HG02884 (cell line): ENCODE measurements around the gene TPP2.

ENCODE experiments used
- ATAC-seq: cut with Tn5 transposase; IDR thresholded peaks from one replicate; pipeline ENCODE4 v1.9.1; 2021; ENCODE audit warnings: mild to moderate bottlenecking, moderate library complexity; ENCODE audit not compliant: unreplicated experiment

The TPP2 gene

GRCh38 chr13:102596147-102597028 is at the start of gene TPP2:
TSS of gene TPP2 (plus strand) at chr13:102596986. CDS start at chr13:102597039, 53 bp downstream.
- peak; percentile 73 for ATAC-seq

DNA sequence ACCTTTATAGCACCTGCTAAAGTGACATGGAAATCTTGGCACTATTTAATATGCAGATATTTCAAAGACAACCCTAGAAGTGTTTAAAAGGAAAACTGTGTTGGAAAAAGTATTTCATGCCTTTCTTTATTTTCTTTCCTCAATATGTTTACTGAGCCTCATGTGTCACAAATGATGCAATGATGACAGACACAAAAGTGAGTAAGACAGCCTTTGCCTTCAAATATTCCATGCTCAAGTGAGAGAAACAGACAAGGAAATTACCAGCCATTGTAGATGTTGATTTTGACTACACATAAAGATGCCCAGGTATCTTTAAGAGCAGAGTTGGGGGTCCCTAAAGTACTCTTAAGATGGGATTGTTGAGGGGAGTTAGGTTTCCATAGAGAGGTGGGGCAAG is 48.0 kb upstream of the TPP2 start:
- ATAC-seq = no peak

- ATAC-seq = no peak
These were observed 46.3 kb upstream of the TPP2 start for GRCh38 chr13:102550507-102550906.

DNA sequence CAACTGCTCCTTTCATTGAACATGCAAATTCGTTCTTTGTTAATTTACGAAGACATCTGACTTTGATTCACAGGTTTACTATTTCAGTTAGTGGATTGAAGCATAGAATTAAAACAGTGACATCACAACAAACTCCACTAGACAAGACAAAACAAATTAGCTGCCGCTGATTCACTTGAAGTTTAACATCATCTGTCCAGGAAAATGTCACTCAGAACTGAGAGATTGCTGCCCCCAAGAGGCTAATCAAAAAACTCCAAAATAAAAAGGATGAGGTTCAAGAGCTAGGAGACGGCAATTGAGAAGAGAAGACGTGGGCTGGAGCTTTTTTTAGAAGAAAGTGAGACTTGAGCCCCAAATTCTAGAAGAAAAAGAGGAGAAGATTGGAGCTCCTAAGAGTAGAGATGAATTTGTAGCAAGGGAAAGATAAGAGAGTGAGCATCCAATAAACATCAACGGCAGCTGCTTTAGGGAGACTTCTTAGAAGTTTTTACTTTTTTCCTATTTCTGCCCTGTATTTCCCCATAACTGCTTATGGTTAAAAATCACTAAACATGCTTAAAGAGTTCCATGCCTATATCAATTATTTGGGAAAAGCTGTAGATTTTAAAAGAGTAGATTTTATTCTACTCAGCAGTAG is 40.8 kb upstream of the TPP2 start:
- peak; percentile 87 for ATAC-seq

DNA sequence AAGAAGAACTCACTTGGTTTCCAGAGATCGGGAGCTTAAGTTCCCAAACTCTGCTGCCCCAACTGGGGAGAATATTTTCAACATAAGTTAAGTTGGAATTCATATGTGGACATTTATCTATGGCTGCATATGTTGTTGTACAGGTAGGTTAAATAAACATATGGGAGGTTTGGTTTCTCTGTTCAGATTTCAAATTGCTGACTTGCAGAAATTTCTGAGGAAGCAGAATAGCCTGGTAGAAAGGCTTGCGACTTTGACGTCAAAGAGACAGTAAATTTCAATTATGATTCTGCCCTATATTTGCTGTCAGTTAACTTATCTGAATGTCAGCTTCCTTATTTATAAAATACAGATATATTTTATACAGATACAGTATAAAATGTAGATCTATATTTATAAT is 40.0 kb upstream of the TPP2 start:
- no peak for ATAC-seq

GRCh38 chr13:102558029-102558428 is 38.8 kb upstream of the TPP2 start:
- no peak for ATAC-seq

DNA sequence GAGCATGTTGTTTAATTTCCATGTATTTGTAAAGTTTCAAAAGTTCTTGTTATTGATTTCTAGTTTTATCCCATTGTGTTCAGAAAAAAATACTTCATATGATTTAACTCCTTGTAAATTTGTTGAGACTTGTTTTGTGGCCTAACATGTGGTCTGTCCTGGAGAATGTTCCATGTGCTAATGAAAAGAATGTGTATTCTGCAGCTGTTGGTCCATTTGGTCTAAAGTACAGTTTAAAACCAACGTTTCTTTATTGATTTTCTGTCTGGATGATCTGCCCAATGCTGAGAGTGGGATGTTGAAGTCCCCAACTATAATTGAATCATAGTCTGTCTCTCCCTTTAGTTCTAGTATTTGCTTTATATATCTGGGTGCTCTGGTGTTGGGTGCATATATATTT is 34.9 kb upstream of the TPP2 start:
- no peak for ATAC-seq

DNA sequence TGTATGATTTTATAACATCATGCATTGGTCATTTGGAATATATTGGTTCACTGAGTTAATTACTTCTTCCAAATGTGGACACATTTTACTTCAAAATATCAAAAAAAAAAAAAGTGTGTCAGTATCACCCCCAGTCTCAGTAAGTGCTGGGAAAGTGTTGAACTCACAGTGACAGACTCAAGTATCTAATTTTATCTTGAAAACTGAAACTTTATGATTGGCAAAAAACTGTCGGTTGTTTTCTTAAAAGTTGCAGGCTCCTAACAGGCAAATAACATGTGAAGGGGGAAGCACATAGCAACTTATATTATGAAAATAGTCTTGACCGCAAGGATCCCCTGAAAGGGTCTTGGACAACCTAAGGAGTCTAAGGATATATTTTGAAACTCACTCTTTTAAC is 33.5 kb upstream of the TPP2 start:
- no peak for ATAC-seq

- no peak for ATAC-seq
These were observed 32.2 kb upstream of the TPP2 start for GRCh38 chr13:102564564-102564963.

DNA sequence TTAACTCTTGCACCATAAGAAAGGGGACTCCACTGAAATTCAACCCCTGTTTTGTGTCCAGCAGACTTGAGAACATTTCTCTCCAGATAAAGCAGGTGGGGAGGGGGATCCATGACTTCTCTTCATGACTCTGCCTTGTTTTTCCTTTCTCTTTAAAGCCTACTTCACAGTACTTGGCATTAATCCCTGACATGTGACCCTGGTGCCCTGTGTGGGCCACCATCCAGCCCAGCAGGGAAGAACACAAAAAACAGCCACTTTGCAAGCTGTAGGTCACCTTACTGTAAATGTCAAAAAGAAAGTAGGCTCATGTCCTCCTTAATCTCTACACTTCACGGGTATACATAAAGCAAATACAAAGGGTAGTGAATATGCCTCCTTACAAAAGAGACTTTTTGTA is 30.3 kb upstream of the TPP2 start:
- ATAC-seq = no peak

DNA sequence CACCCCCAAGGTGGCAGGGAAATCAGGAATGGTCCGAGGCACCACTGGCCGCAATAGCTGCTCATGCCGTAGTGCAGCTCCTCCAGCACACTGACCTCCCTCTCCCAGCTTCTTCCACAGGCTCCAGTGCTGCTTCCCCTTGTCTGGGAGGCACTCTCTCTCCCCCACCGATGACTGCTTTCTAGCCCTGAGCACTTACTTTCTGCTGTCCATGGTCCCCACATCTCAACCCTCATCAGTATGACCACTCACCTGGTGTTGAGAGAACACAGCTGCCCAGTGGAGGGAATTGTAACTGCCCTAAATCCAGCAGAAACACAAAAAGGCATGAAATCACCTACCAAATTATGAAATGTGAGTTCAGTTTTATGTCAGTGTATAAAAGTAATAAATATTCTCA is 28.9 kb upstream of the TPP2 start:
- no peak for ATAC-seq

DNA sequence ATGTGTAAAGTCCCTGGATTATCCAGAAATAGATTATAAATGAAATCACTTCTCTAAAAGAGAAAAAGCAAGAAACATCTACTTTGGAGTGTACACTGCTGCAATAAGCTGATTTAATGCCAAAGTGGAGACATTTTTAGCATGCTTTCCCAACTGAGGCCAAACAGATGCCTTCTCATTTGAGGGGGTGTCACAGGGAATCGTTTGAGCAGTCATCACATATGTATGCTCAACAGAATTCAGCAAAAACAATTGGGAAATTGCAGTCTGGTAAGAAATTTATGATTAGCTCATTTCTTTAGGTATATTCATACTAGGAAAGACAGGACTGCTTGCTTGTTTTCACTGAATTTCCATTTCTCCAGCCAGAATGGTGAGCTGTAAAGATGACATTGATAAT is 27.3 kb upstream of the TPP2 start:
- ATAC-seq = no peak

- no peak for ATAC-seq
These were observed 25.7 kb upstream of the TPP2 start for GRCh38 chr13:102571075-102571474.

- ATAC-seq = no peak
These were observed 24.5 kb upstream of the TPP2 start for GRCh38 chr13:102572323-102572722.

GRCh38 chr13:102580552-102581169 is 16.1 kb upstream of the TPP2 start:
- peak; percentile 60 for ATAC-seq

DNA sequence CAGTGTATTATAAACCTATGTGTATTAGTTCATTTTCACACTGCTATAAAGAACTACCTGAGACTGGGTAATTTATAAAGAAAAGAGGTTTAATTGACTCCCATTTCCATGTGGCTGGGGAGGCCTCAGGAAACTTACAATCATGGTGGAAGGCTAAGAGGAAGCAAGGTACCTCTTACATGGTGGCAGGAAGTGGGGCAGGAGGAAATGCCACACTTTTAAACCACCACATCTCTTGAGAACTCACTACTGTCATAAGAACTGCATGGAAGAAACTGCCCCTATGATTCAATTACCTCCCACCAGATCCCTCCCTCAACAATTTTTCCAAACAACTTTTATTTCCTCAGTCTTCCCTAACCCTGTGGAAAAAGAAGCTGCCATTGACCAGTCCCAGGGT is 14.5 kb upstream of the TPP2 start:
- no peak for ATAC-seq

- ATAC-seq = peak; percentile 65
These were observed 12.4 kb upstream of the TPP2 start for GRCh38 chr13:102584434-102584833.

DNA sequence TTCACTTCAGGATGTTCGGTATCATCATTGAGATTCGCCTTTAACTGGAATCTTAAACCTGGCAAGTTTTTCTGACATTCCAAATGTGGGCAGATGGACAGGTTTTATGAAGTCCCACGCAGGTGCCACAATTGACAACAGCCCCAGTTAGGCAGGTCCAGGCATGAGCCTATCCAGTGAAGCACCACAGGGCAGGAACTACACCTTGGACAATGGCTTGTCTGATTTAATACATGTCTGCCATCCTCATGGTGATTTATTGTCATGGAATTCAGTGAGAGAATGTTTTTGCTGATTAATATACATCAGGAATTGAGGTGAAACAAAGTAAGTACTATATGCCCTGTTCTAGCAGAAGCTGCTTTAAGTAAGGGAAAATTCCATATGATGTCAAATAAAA is 10.2 kb upstream of the TPP2 start:
- ATAC-seq = no peak

- ATAC-seq = no peak
These were observed 8.9 kb upstream of the TPP2 start for GRCh38 chr13:102587916-102588315.

DNA sequence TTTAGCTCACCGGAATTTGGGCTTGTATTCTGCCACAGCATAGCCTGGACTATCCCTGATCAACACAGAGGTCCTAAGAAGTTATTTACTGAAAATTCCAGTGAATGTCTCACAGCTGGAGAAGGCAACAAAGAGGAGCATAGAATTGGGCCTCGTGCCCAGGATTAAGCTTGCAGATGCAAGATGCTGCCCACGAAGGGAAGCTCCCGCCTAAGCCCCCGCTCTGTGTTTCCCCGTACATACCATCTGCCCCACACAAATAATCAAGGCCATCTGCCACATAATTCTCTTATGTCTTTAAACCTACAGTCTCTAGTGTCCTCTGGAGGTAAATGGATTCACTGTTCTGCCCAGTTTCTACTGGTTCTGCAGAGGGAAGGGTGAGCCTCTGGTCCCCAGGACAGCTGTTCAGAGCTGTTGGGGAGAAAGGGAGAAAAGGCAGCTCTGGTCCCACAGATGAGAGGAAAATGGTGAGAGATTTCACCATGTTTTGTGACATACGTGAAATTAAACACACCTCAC is 7.4 kb upstream of the TPP2 start:
- no peak for ATAC-seq

DNA sequence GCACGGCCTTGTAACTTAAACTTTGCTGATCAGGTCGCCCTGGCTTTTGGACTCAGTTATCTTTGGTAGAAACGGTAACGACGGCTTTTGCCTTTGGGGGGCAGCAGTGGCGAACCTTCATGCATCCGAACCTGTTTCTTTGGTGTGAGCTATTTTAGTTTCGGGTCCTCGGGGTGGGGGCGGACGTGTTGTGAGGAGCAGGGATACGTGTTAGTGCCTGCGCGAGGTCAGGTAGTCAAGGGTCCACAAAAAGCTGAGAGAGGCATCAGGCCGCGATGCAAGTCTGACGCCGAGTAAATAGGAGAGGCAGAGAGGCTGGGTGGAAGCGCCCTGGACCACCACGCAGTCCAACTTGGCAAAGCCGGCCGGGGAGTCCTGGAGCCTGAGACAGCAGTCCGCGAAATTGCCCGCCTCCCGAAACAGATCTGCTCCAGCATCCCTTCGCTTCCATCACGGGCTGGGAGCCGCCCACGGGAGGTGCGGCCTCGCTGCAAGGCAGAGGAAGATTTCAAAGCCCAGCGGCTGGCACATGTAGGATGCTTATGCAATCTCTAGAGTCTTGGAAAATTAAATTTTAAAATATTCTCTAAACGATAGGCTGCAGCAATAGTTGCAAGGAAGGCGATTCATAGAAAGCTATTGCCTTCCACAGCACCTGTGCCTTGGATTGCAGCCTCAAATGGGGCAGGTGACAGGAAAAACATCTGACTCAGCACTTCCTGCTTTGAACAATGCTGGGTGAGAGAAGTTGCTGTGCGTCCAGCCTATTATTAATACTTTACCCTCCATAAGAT is 4.6 kb upstream of the TPP2 start:
- peak; percentile 38 for ATAC-seq
